Measurements from ENCODE around the gene CENPM. TPM values are rescaled to one million over a fixed set of nuclear protein-coding genes. Genes with fewer than 3 reads are reported as not detected.

Gene CENPM
- polyA plus RNA-seq, 1 donor = 11.6 TPM

DNA sequence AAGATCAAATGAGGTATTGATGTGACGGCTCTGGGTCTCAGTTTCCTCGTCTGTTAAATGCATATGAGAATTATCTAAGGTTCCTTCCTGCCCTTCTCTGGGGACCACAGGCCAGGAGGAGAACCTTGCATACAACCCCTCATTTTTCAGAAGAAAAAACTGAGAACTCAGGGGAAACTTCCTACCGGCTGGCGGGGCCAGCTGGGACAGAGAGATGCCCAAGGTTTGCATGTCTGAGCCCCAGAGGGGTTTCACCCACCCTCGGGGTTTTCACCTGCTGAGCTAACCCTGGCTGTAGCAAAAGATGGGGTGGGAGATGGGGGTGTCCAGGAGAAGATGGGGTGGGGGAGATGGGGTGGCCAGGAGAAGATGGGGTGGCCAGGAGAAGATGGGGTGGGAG lies 24.6 kb downstream of the CENPM start:
- Histone ChIP-seq H3K4me1 (ENCODE audit: control insufficient read depth, insufficient read depth, low read length) (peaks cover 10% of the 10 kb centered on the region), H3K9me3 (ENCODE audit: control insufficient read depth, low read depth, low read length) (peaks cover 7% of the 10 kb centered on the region), H3K27ac (ENCODE audit: low read length) (no peak overlapping the region), H3K27me3 (ENCODE audit: control insufficient read depth, insufficient read depth, low read length) (peaks cover 63% of the 10 kb centered on the region), H3K4me3 (ENCODE audit: low read length) (no peak overlapping the region), H3K36me3 (ENCODE audit: control insufficient read depth, insufficient read depth, low read length) (no peaks in the 10 kb centered on the region)
- DNase-seq = no peak
- WGBS (ENCODE audit: insufficient coverage, low lambda C conversion rate) = no CpG with 5 or more reads among the region's 5 CpGs

- Histone ChIP-seq H3K4me1 (ENCODE audit: control insufficient read depth, insufficient read depth, low read length) (peaks cover 11% of the 10 kb centered on the region), H3K27me3 (ENCODE audit: control insufficient read depth, insufficient read depth, low read length) (peaks cover 67% of the 10 kb centered on the region), H3K9me3 (ENCODE audit: control insufficient read depth, low read depth, low read length) (peaks cover 6% of the 10 kb centered on the region), H3K4me3 (ENCODE audit: low read length) (peak overlapping the region; percentile 46), H3K27ac (ENCODE audit: low read length) (no peak overlapping the region), H3K36me3 (ENCODE audit: control insufficient read depth, insufficient read depth, low read length) (no peaks in the 10 kb centered on the region)
- 100% methylated on average over 1 of the region's 21 CpGs for WGBS (ENCODE audit: insufficient coverage, low lambda C conversion rate)
- DNase-seq = no peak
Measured at GRCh38 chr22:41920271-41920976, 26.5 kb downstream of the CENPM start.

- no peaks in the 10 kb centered on the region for H3K36me3 ChIP-seq (ENCODE audit: control insufficient read depth, insufficient read depth, low read length)
- peaks cover 66% of the 10 kb centered on the region for H3K27me3 ChIP-seq (ENCODE audit: control insufficient read depth, insufficient read depth, low read length)
- peak overlapping the region; percentile 46 for H3K4me3 ChIP-seq (ENCODE audit: low read length)
- DNase-seq = peak in 1 of 2 donors; percentile 53
- H3K9me3 ChIP-seq (ENCODE audit: control insufficient read depth, low read depth, low read length) = peaks cover 11% of the 10 kb centered on the region
- H3K4me1 ChIP-seq (ENCODE audit: control insufficient read depth, insufficient read depth, low read length) = peaks cover 14% of the 10 kb centered on the region
- H3K27ac ChIP-seq (ENCODE audit: low read length) = peak overlapping the region; percentile 42
- no CpG with 5 or more reads among the region's 62 CpGs for WGBS (ENCODE audit: insufficient coverage, low lambda C conversion rate)
Measured at GRCh38 chr22:41919357-41920224, 27.4 kb downstream of the CENPM start.

DNA sequence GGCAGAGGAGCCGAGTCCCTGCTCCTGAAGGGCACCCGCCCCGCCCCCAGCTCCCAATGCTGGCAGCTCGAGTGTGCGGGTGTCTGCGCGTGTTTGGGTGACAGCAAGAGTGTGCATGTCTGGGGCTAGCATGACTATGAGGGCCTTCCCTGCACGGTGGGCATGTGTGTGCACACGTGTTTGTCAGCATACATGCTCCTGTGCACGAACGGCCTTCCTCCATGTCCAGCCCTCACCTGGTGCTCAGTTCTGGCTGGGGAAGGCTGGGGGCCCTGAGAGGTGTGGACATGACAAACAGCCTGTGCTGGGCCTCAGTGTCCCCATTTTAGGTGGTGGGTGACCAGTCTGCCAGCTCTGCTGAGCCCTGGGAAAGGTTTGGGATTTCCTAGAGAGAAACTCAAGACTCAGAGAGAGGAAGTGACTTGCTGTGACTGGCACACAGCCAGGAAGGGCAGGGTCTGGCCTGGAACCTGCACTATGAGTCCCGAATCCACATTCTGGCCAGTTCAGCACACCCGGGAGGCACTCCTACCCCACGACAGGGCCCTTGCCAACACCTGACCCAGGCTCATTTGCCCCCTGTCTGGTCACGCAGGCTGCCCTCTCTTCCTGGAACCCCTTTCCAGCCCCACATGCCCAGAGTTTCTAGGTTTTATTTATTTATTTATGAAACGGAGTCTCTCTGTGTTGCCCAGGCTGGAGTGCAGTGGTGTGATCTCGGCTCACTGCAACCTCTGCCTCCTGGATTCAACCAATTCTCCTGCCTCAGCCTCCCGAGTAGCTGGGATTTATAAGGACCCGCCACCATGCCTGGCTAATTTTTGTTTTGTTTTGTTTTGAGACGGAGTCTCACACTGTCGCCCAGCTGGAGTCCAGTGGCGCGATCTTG lies 28.8 kb downstream of the CENPM start:
- Histone ChIP-seq H3K4me1 (ENCODE audit: control insufficient read depth, insufficient read depth, low read length) (peaks cover 14% of the 10 kb centered on the region), H3K27me3 (ENCODE audit: control insufficient read depth, insufficient read depth, low read length) (peaks cover 73% of the 10 kb centered on the region)
- WGBS (ENCODE audit: insufficient coverage, low lambda C conversion rate) = 100% methylated on average over 1 of the region's 23 CpGs

DNA sequence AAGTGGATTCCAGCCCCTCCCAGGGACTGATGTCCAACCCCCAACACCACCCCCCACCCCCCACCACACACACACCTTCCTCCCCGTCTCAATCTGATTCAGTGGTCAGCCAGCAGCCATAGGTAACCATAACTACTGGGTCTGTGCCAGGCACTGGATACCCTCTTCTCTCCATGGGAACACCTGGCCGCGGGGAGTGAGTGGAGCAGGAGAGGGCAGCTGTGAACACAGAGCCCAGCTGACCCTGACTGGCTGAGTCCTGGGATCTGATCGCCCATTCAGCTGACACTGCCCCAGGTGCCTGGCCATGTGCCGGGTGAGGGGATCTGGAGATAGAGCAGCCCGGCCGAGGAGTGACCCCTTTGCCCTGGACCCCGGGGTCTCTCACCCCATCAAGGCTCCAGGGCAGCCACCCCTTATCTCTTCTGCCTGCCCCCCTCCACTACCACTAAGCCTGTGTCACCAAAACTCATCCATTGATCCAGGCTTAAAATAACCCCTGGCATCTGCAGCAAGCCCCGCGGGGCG lies 29.5 kb downstream of the CENPM start:
- H3K27me3 ChIP-seq (ENCODE audit: control insufficient read depth, insufficient read depth, low read length) = peaks cover 76% of the 10 kb centered on the region
- no peak overlapping the region for H3K27ac ChIP-seq (ENCODE audit: low read length)
- peaks cover 14% of the 10 kb centered on the region for H3K4me1 ChIP-seq (ENCODE audit: control insufficient read depth, insufficient read depth, low read length)
- H3K9me3 ChIP-seq (ENCODE audit: control insufficient read depth, low read depth, low read length) = peaks cover 11% of the 10 kb centered on the region
- DNase-seq = no peak
- no CpG with 5 or more reads among the region's 11 CpGs for WGBS (ENCODE audit: insufficient coverage, low lambda C conversion rate)
- H3K36me3 ChIP-seq (ENCODE audit: control insufficient read depth, insufficient read depth, low read length) = no peaks in the 10 kb centered on the region
- no peak overlapping the region for H3K4me3 ChIP-seq (ENCODE audit: low read length)

More for the DNA sequence above, 28.8 kb downstream of the CENPM start:
- H3K27ac ChIP-seq (ENCODE audit: low read length) = no peak overlapping the region
- no peaks in the 10 kb centered on the region for H3K36me3 ChIP-seq (ENCODE audit: control insufficient read depth, insufficient read depth, low read length)
- H3K9me3 ChIP-seq (ENCODE audit: control insufficient read depth, low read depth, low read length) = peaks cover 11% of the 10 kb centered on the region
- H3K4me3 ChIP-seq (ENCODE audit: low read length) = no peak overlapping the region
- DNase-seq = no peak

GRCh38 chr22:41916745-41917358 lies 30.1 kb downstream of the CENPM start:
- H3K36me3 ChIP-seq (ENCODE audit: control insufficient read depth, insufficient read depth, low read length) = no peaks in the 10 kb centered on the region
- H3K27me3 ChIP-seq (ENCODE audit: control insufficient read depth, insufficient read depth, low read length) = peaks cover 82% of the 10 kb centered on the region
- no peak overlapping the region for H3K27ac ChIP-seq (ENCODE audit: low read length)
- peaks cover 11% of the 10 kb centered on the region for H3K9me3 ChIP-seq (ENCODE audit: control insufficient read depth, low read depth, low read length)
- WGBS (ENCODE audit: insufficient coverage, low lambda C conversion rate) = 50% methylated on average over 2 of the region's 10 CpGs
- peaks cover 14% of the 10 kb centered on the region for H3K4me1 ChIP-seq (ENCODE audit: control insufficient read depth, insufficient read depth, low read length)
- DNase-seq = no peak
- no peak overlapping the region for H3K4me3 ChIP-seq (ENCODE audit: low read length)

DNA sequence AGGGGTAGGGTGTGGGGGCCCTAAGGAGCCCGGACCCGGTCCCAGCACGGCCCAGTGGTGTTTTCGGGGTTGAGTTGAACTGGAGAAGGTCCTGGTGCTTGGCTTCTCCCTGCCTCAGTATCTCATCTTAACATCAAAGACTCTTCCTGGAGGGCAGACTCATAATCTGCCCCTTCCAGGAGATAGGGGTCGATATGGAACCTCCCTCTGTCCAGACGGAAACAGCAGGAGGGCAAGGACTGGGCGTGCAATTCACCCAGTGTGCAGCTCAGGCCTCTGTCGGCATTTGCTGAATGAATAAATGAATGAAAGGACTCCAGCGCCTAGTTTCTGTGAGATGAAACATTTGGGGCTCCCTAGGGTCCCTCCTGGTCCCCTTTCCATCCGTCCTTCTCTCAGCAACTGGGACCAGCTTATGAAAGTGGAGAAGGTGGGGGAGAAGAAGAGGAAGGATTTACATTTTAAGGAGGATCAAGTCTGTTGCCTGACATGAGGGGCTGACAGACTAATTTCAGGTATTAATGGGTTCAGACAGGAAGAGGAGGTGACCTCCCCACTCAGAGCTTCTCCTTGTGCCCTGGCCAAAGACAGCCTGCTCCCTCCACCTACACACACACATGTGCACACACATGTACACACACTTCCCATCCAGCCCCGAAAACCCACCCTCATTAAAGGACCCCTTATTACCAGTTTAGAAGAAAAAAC lies 31.0 kb downstream of the CENPM start:
- Histone ChIP-seq H3K4me1 (ENCODE audit: control insufficient read depth, insufficient read depth, low read length) (peaks cover 17% of the 10 kb centered on the region), H3K27ac (ENCODE audit: low read length) (no peak overlapping the region), H3K4me3 (ENCODE audit: low read length) (no peak overlapping the region), H3K27me3 (ENCODE audit: control insufficient read depth, insufficient read depth, low read length) (peaks cover 91% of the 10 kb centered on the region), H3K9me3 (ENCODE audit: control insufficient read depth, low read depth, low read length) (peaks cover 11% of the 10 kb centered on the region), H3K36me3 (ENCODE audit: control insufficient read depth, insufficient read depth, low read length) (no peaks in the 10 kb centered on the region)
- no CpG with 5 or more reads among the region's 11 CpGs for WGBS (ENCODE audit: insufficient coverage, low lambda C conversion rate)
- no peak for DNase-seq

GRCh38 chr22:41915035-41915785 lies 31.7 kb downstream of the CENPM start, which contains the start of gene SHISA8:
TSS of gene SHISA8 (minus strand) at chr22:41915074. CDS start at chr22:41914667, 407 bp downstream.
- Histone ChIP-seq H3K9me3 (ENCODE audit: control insufficient read depth, low read depth, low read length) (peaks cover 15% of the 10 kb centered on the region), H3K4me1 (ENCODE audit: control insufficient read depth, insufficient read depth, low read length) (peaks cover 20% of the 10 kb centered on the region), H3K4me3 (ENCODE audit: low read length) (peak within 1 kb of the TSS; percentile 16), H3K36me3 (ENCODE audit: control insufficient read depth, insufficient read depth, low read length) (no peaks in the 10 kb centered on the region), H3K27me3 (ENCODE audit: control insufficient read depth, insufficient read depth, low read length) (peaks cover 93% of the 10 kb centered on the region), H3K27ac (ENCODE audit: low read length) (no peak within 1 kb of the TSS)
- peak in 1 of 2 donors; percentile 63 for DNase-seq
- WGBS (ENCODE audit: insufficient coverage, low lambda C conversion rate) = no CpG with 5 or more reads among the region's 63 CpGs

DNA sequence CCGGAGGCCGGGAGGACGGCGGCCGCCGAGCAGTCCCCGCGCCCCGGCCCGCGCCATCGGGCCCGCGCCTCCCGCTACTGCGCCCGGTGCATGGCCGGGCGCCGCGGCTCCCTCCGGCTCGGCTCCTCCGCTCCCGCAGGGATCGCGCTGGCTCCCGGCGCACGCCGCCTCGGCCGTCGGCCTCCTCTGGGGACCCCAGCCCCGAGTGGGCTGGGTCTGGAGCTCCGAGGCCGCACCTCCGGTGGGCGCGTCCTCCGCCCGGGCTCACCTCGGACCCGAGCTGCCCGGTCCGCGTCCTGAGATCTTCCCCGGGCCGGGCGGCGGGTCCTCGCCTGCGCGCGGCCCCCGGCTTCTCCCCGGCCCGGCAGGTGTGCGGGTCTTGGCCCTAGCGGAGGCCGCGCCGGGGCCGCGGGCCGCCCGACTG lies 32.3 kb downstream of the CENPM start:
- H3K27ac ChIP-seq (ENCODE audit: low read length) = no peak overlapping the region
- H3K4me1 ChIP-seq (ENCODE audit: control insufficient read depth, insufficient read depth, low read length) = peaks cover 19% of the 10 kb centered on the region
- no peak for DNase-seq
- peaks cover 89% of the 10 kb centered on the region for H3K27me3 ChIP-seq (ENCODE audit: control insufficient read depth, insufficient read depth, low read length)
- no peaks in the 10 kb centered on the region for H3K36me3 ChIP-seq (ENCODE audit: control insufficient read depth, insufficient read depth, low read length)
- H3K4me3 ChIP-seq (ENCODE audit: low read length) = no peak overlapping the region
- no CpG with 5 or more reads among the region's 67 CpGs for WGBS (ENCODE audit: insufficient coverage, low lambda C conversion rate)
- peaks cover 15% of the 10 kb centered on the region for H3K9me3 ChIP-seq (ENCODE audit: control insufficient read depth, low read depth, low read length)
